ENCODE measurements around the gene RAB3IP.
A peak's percentile ranks its signal among the peaks of the same experiment; 100 is the strongest.
"Not testable (repeated sequence)": the region's sequence is repeated elsewhere in the genome, so short reads cannot be mapped to it uniquely, and the experiment has no call there.

RAB3IP gene

GRCh38 chr12:69756088-69756755 lies 17.6 kb downstream of the RAB3IP start:
- DNase-seq: no peak

GRCh38 chr12:69758105-69758504 lies 19.4 kb downstream of the RAB3IP start:
- no peak for DNase-seq

GRCh38 chr12:69759581-69759980 lies 20.9 kb downstream of the RAB3IP start:
- not testable (repeated sequence) for DNase-seq

GRCh38 chr12:69765515-69765914 lies 26.9 kb downstream of the RAB3IP start:
- DNase-seq: no peak

- DNase-seq: no peak
Measured at GRCh38 chr12:69766260-69766659, 27.6 kb downstream of the RAB3IP start.

- peak; percentile 12 for DNase-seq
Measured at GRCh38 chr12:69779928-69780327, 41.3 kb downstream of the RAB3IP start.

GRCh38 chr12:69783365-69783764 lies 44.7 kb downstream of the RAB3IP start:
- no peak for DNase-seq

- no peak for DNase-seq
Measured at GRCh38 chr12:69789351-69789750, 50.7 kb downstream of the RAB3IP start.

- no peak for DNase-seq
Measured at GRCh38 chr12:69792533-69792932, 53.9 kb downstream of the RAB3IP start.

- DNase-seq: not testable (repeated sequence)
Measured at GRCh38 chr12:69807101-69807897, 68.6 kb downstream of the RAB3IP start.

GRCh38 chr12:69810870-69811498 lies 72.3 kb downstream of the RAB3IP start:
- DNase-seq: no peak

GRCh38 chr12:69816082-69816481 lies 77.4 kb downstream of the RAB3IP start:
- DNase-seq: no peak

GRCh38 chr12:69821032-69821455 lies 82.4 kb downstream of the RAB3IP start:
- DNase-seq: no peak

- no peak for DNase-seq
Measured at GRCh38 chr12:69821456-69822159, 82.9 kb downstream of the RAB3IP start.

- no peak for DNase-seq
Measured at GRCh38 chr12:69822201-69822860, 83.7 kb downstream of the RAB3IP start.

- DNase-seq: no peak
Measured at GRCh38 chr12:69824028-69824427, 85.4 kb downstream of the RAB3IP start.

- DNase-seq: no peak
Measured at GRCh38 chr12:69824966-69825560, 86.4 kb downstream of the RAB3IP start, which contains the start of gene MYRFL. Gene MYRFL, plus strand, starts transcription at chr12:69825227. Its CDS starts 291 bp downstream, at chr12:69825518.

- DNase-seq: no peak
Measured at GRCh38 chr12:69828897-69829296, 90.2 kb downstream of the RAB3IP start.

- no peak for DNase-seq
Measured at GRCh38 chr12:69833696-69834095, 95.0 kb downstream of the RAB3IP start.

- no peak for DNase-seq
Measured at GRCh38 chr12:69834147-69834546, 95.5 kb downstream of the RAB3IP start.

- no peak for DNase-seq
Measured at GRCh38 chr12:69834576-69834975, 95.9 kb downstream of the RAB3IP start.

- DNase-seq: no peak
Measured at GRCh38 chr12:69835081-69835480, 96.4 kb downstream of the RAB3IP start.
